Neural progenitor cell (in vitro differentiated cells): ENCODE results near the gene SSBP2.

Source experiments
- EZH2 ChIP-seq: fragments of 200-600 bp; sonication (generic); IDR thresholded peaks from 2 replicates; pipeline ENCODE4 v1.6.1; 2017; ENCODE audit warnings: antibody characterized with exemption, mild to moderate bottlenecking, moderate library complexity
- EZH2phosphoT487 ChIP-seq: fragments of 200-600 bp; sonication (generic); IDR thresholded peaks from 2 replicates; pipeline ENCODE4 v1.6.1; 2017; ENCODE audit warnings: antibody characterized with exemption
- TF ChIP-seq, protein P1 (sequence below): fragments of 200-600 bp; sonication (generic); IDR thresholded peaks from 2 replicates; pipeline ENCODE4 v1.5.1; 2017; ENCODE audit warnings: antibody characterized with exemption, mild to moderate bottlenecking

DNA sequence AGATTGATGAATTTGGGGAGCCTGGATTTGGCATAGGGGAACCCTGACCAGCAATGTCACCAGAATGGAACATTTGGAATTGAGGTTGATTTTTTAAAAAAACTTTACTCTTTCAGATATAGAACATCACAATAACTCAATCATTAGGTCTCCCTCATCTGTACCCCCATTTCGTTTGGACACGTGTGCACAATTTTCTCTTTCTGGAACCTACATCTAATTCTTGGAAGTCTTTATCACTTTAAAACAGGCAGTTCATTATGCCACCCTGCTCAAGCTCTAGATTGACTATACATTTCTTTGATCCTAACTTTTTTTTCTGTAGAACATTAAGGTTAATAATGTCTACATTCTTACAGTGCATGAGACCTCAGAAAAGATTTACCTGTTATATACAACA is 3.7 kb upstream of the SSBP2 start:
- TF ChIP-seq EZH2 (no peak), EZH2phosphoT487 (no peak)
- TF ChIP-seq, protein P1, sequence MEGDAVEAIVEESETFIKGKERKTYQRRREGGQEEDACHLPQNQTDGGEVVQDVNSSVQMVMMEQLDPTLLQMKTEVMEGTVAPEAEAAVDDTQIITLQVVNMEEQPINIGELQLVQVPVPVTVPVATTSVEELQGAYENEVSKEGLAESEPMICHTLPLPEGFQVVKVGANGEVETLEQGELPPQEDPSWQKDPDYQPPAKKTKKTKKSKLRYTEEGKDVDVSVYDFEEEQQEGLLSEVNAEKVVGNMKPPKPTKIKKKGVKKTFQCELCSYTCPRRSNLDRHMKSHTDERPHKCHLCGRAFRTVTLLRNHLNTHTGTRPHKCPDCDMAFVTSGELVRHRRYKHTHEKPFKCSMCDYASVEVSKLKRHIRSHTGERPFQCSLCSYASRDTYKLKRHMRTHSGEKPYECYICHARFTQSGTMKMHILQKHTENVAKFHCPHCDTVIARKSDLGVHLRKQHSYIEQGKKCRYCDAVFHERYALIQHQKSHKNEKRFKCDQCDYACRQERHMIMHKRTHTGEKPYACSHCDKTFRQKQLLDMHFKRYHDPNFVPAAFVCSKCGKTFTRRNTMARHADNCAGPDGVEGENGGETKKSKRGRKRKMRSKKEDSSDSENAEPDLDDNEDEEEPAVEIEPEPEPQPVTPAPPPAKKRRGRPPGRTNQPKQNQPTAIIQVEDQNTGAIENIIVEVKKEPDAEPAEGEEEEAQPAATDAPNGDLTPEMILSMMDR: no peak
